ENCODE results near the gene CHAMP1. TPM values are rescaled to one million over a fixed set of nuclear protein-coding genes. Genes with fewer than 3 reads are reported as not detected.
A peak's percentile ranks its signal among the peaks of the same experiment; 100 is the strongest.

The CHAMP1 gene
- total RNA-seq, 2 donors from 2014 or later, result 5.9 to 10.6 TPM

- TF ChIP-seq POLR2A (IDR thresholded peaks at IDR 0.05) (no peak), CTCF (IDR thresholded peaks at IDR 0.05) (no peak)
- DNase-seq (no peak), ATAC-seq (no peak)
- no peaks in the 10 kb centered on the region for H3K27me3 ChIP-seq
- peaks cover 59% of the 10 kb centered on the region for H3K4me1 ChIP-seq
- H3K27ac ChIP-seq, result peak overlapping the region in 3 of 4 donors; percentile 87 to 96 (median 92)
- H3K4me3 ChIP-seq, result peak overlapping the region; percentile 76 to 100
- H3K9me3 ChIP-seq, result no peaks in the 10 kb centered on the region
- WGBS, 2 donors, result 14 to 15% methylated on average over 7 of the region's 7 CpGs
- intact Hi-C loops (cut with DNase I), result no loop called here
- H3K36me3 ChIP-seq (replicated peaks in 1 of 2; ENCODE audit: insufficient read depth in 1 of 2, low read depth in 2 of 2), result no peaks in the 10 kb centered on the region
Observed at GRCh38 chr13:114315074-114315785, 927 bp downstream of the CHAMP1 start.

GRCh38 chr13:114318624-114319023 lies 4.3 kb downstream of the CHAMP1 start:
- DNase-seq (no peak), ATAC-seq (no peak)
- Histone ChIP-seq H3K36me3 (replicated peaks in 1 of 2; ENCODE audit: insufficient read depth in 1 of 2, low read depth in 2 of 2) (peaks cover 0 to 10% of the 10 kb centered on the region in 2 donors), H3K4me1 (peaks cover 53% of the 10 kb centered on the region), H3K4me3 (no peak overlapping the region), H3K27me3 (no peaks in the 10 kb centered on the region), H3K9me3 (no peaks in the 10 kb centered on the region), H3K27ac (no peak overlapping the region)
- intact Hi-C loops (cut with DNase I), result no loop called here
- 4 to 23% methylated on average over 1 of the region's 1 CpG for WGBS, 2 donors
- TF ChIP-seq POLR2A (IDR thresholded peaks at IDR 0.05) (no peak), CTCF (IDR thresholded peaks at IDR 0.05) (no peak)

GRCh38 chr13:114319441-114319913 lies 5.2 kb downstream of the CHAMP1 start:
- Histone ChIP-seq H3K27me3 (no peaks in the 10 kb centered on the region), H3K9me3 (no peaks in the 10 kb centered on the region), H3K4me3 (no peak overlapping the region), H3K4me1 (peaks cover 51% of the 10 kb centered on the region), H3K27ac (no peak overlapping the region), H3K36me3 (replicated peaks in 1 of 2; ENCODE audit: insufficient read depth in 1 of 2, low read depth in 2 of 2) (peaks cover 0 to 12% of the 10 kb centered on the region in 2 donors)
- DNase-seq, result no peak
- TF ChIP-seq POLR2A (IDR thresholded peaks at IDR 0.05), result no peak
- TF ChIP-seq CTCF (IDR thresholded peaks at IDR 0.05), result no peak
- 72 to 80% methylated on average over 3 of the region's 3 CpGs for WGBS, 2 donors
- ATAC-seq, result no peak
- intact Hi-C loops (cut with DNase I), result no loop called here

GRCh38 chr13:114320065-114320464 lies 5.8 kb downstream of the CHAMP1 start:
- Histone ChIP-seq H3K9me3 (no peaks in the 10 kb centered on the region), H3K27me3 (no peaks in the 10 kb centered on the region), H3K4me1 (peaks cover 48% of the 10 kb centered on the region), H3K36me3 (replicated peaks in 1 of 2; ENCODE audit: insufficient read depth in 1 of 2, low read depth in 2 of 2) (peaks cover 0 to 12% of the 10 kb centered on the region in 2 donors), H3K4me3 (no peak overlapping the region), H3K27ac (no peak overlapping the region)
- intact Hi-C loops (cut with DNase I), result no loop called here
- DNase-seq (no peak), ATAC-seq (no peak)
- no peak for TF ChIP-seq CTCF (IDR thresholded peaks at IDR 0.05)
- TF ChIP-seq POLR2A (IDR thresholded peaks at IDR 0.05), result no peak

- Histone ChIP-seq H3K27ac (no peak overlapping the region), H3K27me3 (no peaks in the 10 kb centered on the region), H3K4me1 (peaks cover 44% of the 10 kb centered on the region), H3K4me3 (no peak overlapping the region), H3K9me3 (no peaks in the 10 kb centered on the region), H3K36me3 (replicated peaks in 1 of 2; ENCODE audit: insufficient read depth in 1 of 2, low read depth in 2 of 2) (peaks cover 0 to 12% of the 10 kb centered on the region in 2 donors)
- TF ChIP-seq CTCF (IDR thresholded peaks at IDR 0.05), result no peak
- no peak for TF ChIP-seq POLR2A (IDR thresholded peaks at IDR 0.05)
- WGBS, 2 donors, result 87 to 92% methylated on average over 3 of the region's 3 CpGs
- no peak for DNase-seq
- no peak for ATAC-seq
- intact Hi-C loops (cut with DNase I), result no loop called here
Observed at GRCh38 chr13:114321256-114321655, 7.0 kb downstream of the CHAMP1 start.

Measured in body of pancreas (tissue), 4 donors.